Central memory CD8-positive, alpha-beta T cell (primary cell): ENCODE data around the gene CCDC92.
A peak's percentile ranks its signal among the peaks of the same experiment; 100 is the strongest.

Experiments
- ATAC-seq: fragments of 150-1000 bp; cut with Tn5 transposase; replicated peaks from 2 replicates; pipeline ENCODE4 v1.10.0; 2022; ENCODE audit warnings: mild to moderate bottlenecking, moderate FRiP score, moderate number of reproducible peaks; ENCODE audit not compliant: poor library complexity, severe bottlenecking; ENCODE audit errors: extremely low read depth
- DNase-seq, 2 donors: peaks; one replicate each; pipeline ENCODE4 v3.0.0; 2021; ENCODE audit warnings: low spot score in 2 of 2
- H3K27ac Mint-ChIP-seq: one replicate; pipeline ENCODE4 v1.8.0; 2022; ENCODE audit warnings: low read depth, mild to moderate bottlenecking, moderate library complexity, mixed read lengths
- H3K27me3 Mint-ChIP-seq: one replicate; pipeline ENCODE4 v1.8.0; 2022; ENCODE audit warnings: mixed read lengths
- H3K36me3 Mint-ChIP-seq: one replicate; pipeline ENCODE4 v1.8.0; 2022; ENCODE audit warnings: mild to moderate bottlenecking, moderate library complexity, mixed read lengths; ENCODE audit not compliant: insufficient read depth
- H3K4me1 Mint-ChIP-seq: one replicate; pipeline ENCODE4 v1.8.0; 2022; ENCODE audit warnings: mixed read lengths
- H3K4me3 Mint-ChIP-seq: one replicate; pipeline ENCODE4 v1.8.0; 2022; ENCODE audit warnings: mild to moderate bottlenecking, moderate library complexity, mixed read lengths
- H3K9me3 Mint-ChIP-seq: one replicate; pipeline ENCODE4 v1.8.0; 2022; ENCODE audit warnings: mixed read lengths

The CCDC92 gene

GRCh38 chr12:124008595-124008994 lies 36.0 kb upstream of the CCDC92 start:
- no peak overlapping the region for H3K4me3 Mint-ChIP-seq
- no peak overlapping the region for H3K27ac Mint-ChIP-seq
- no peaks in the 10 kb centered on the region for H3K9me3 Mint-ChIP-seq
- DNase-seq, result no peak
- ATAC-seq, result no peak
- peaks cover 31% of the 10 kb centered on the region for H3K4me1 Mint-ChIP-seq
- peaks cover 21% of the 10 kb centered on the region for H3K36me3 Mint-ChIP-seq
- H3K27me3 Mint-ChIP-seq, result no peaks in the 10 kb centered on the region

- Mint-ChIP-seq H3K4me1 (peaks cover 31% of the 10 kb centered on the region), H3K27ac (no peak overlapping the region), H3K4me3 (no peak overlapping the region), H3K9me3 (no peaks in the 10 kb centered on the region), H3K27me3 (no peaks in the 10 kb centered on the region), H3K36me3 (peaks cover 19% of the 10 kb centered on the region)
- DNase-seq (no peak), ATAC-seq (no peak)
Measured at GRCh38 chr12:124007826-124008570, 35.4 kb upstream of the CCDC92 start.

- Mint-ChIP-seq H3K9me3 (no peaks in the 10 kb centered on the region), H3K36me3 (peaks cover 10% of the 10 kb centered on the region), H3K4me3 (no peak overlapping the region), H3K27ac (peak overlapping the region; percentile 32), H3K4me1 (peaks cover 31% of the 10 kb centered on the region), H3K27me3 (no peaks in the 10 kb centered on the region)
- ATAC-seq (no peak), DNase-seq (no peak)
Measured at GRCh38 chr12:124006846-124007713, 34.4 kb upstream of the CCDC92 start.

- Mint-ChIP-seq H3K9me3 (no peaks in the 10 kb centered on the region), H3K27me3 (no peaks in the 10 kb centered on the region), H3K4me1 (peaks cover 31% of the 10 kb centered on the region), H3K36me3 (peaks cover 10% of the 10 kb centered on the region), H3K27ac (peak overlapping the region; percentile 32), H3K4me3 (no peak overlapping the region)
- ATAC-seq (no peak), DNase-seq (no peak)
Measured at GRCh38 chr12:124006085-124006845, 33.6 kb upstream of the CCDC92 start.

- no peak overlapping the region for H3K4me3 Mint-ChIP-seq
- ATAC-seq (no peak), DNase-seq (no peak)
- H3K27me3 Mint-ChIP-seq, result no peaks in the 10 kb centered on the region
- peaks cover 26% of the 10 kb centered on the region for H3K4me1 Mint-ChIP-seq
- H3K9me3 Mint-ChIP-seq, result no peaks in the 10 kb centered on the region
- no peak overlapping the region for H3K27ac Mint-ChIP-seq
- peaks cover 4% of the 10 kb centered on the region for H3K36me3 Mint-ChIP-seq
Measured at GRCh38 chr12:124004233-124004875, 31.7 kb upstream of the CCDC92 start.

- H3K4me3 Mint-ChIP-seq, result no peak overlapping the region
- H3K27ac Mint-ChIP-seq, result no peak overlapping the region
- ATAC-seq, result no peak
- no peak for DNase-seq
- H3K4me1 Mint-ChIP-seq, result peaks cover 22% of the 10 kb centered on the region
- H3K27me3 Mint-ChIP-seq, result no peaks in the 10 kb centered on the region
- H3K36me3 Mint-ChIP-seq, result peaks cover 8% of the 10 kb centered on the region
- H3K9me3 Mint-ChIP-seq, result no peaks in the 10 kb centered on the region
Measured at GRCh38 chr12:124002654-124003053, 30.0 kb upstream of the CCDC92 start.

- no peaks in the 10 kb centered on the region for H3K9me3 Mint-ChIP-seq
- H3K36me3 Mint-ChIP-seq, result peaks cover 6% of the 10 kb centered on the region
- peaks cover 23% of the 10 kb centered on the region for H3K4me1 Mint-ChIP-seq
- DNase-seq, result no peak
- no peaks in the 10 kb centered on the region for H3K27me3 Mint-ChIP-seq
- H3K27ac Mint-ChIP-seq, result no peak overlapping the region
- no peak for ATAC-seq
- H3K4me3 Mint-ChIP-seq, result no peak overlapping the region
Measured at GRCh38 chr12:124002021-124002644, 29.5 kb upstream of the CCDC92 start.

- H3K4me1 Mint-ChIP-seq, result peaks cover 24% of the 10 kb centered on the region
- DNase-seq (no peak), ATAC-seq (no peak)
- H3K27ac Mint-ChIP-seq, result no peak overlapping the region
- no peaks in the 10 kb centered on the region for H3K27me3 Mint-ChIP-seq
- H3K9me3 Mint-ChIP-seq, result no peaks in the 10 kb centered on the region
- H3K4me3 Mint-ChIP-seq, result no peak overlapping the region
- peaks cover 5% of the 10 kb centered on the region for H3K36me3 Mint-ChIP-seq
Measured at GRCh38 chr12:124001343-124001742, 28.7 kb upstream of the CCDC92 start.

GRCh38 chr12:124000111-124000510 lies 27.5 kb upstream of the CCDC92 start:
- no peak overlapping the region for H3K4me3 Mint-ChIP-seq
- no peak overlapping the region for H3K27ac Mint-ChIP-seq
- peaks cover 8% of the 10 kb centered on the region for H3K36me3 Mint-ChIP-seq
- H3K4me1 Mint-ChIP-seq, result peaks cover 28% of the 10 kb centered on the region
- no peaks in the 10 kb centered on the region for H3K9me3 Mint-ChIP-seq
- ATAC-seq (no peak), DNase-seq (no peak)
- H3K27me3 Mint-ChIP-seq, result no peaks in the 10 kb centered on the region

- H3K4me3 Mint-ChIP-seq, result no peak overlapping the region
- no peaks in the 10 kb centered on the region for H3K27me3 Mint-ChIP-seq
- H3K9me3 Mint-ChIP-seq, result no peaks in the 10 kb centered on the region
- H3K4me1 Mint-ChIP-seq, result peaks cover 36% of the 10 kb centered on the region
- H3K27ac Mint-ChIP-seq, result no peak overlapping the region
- peaks cover 8% of the 10 kb centered on the region for H3K36me3 Mint-ChIP-seq
- no peak for DNase-seq
- ATAC-seq, result no peak
Measured at GRCh38 chr12:123998991-123999359, 26.3 kb upstream of the CCDC92 start.

GRCh38 chr12:123998344-123998990 lies 25.8 kb upstream of the CCDC92 start:
- Mint-ChIP-seq H3K36me3 (peaks cover 8% of the 10 kb centered on the region), H3K9me3 (no peaks in the 10 kb centered on the region), H3K27ac (no peak overlapping the region), H3K4me3 (no peak overlapping the region), H3K4me1 (peaks cover 41% of the 10 kb centered on the region), H3K27me3 (no peaks in the 10 kb centered on the region)
- no peak for DNase-seq
- ATAC-seq, result no peak
